ENCODE data around the gene CA14.

Gene CA14

GRCh38 chr1:150271291-150271959 is 13.9 kb downstream of the CA14 start:
- Histone ChIP-seq H3K27me3 (ENCODE audit: insufficient read depth, low read depth, severe bottlenecking) (no peaks in the 10 kb centered on the region), H3K9me3 (ENCODE audit: severe bottlenecking) (no peaks in the 10 kb centered on the region), H3K4me3 (ENCODE audit: low read depth, low read length) (no peak overlapping the region), H3K36me3 (peaks cover 15% of the 10 kb centered on the region), H3K27ac (peak overlapping the region; percentile 31)
- DNase-seq, result peak; percentile 87
- TF ChIP-seq CTCF (IDR thresholded peaks at IDR 0.05; ENCODE audit: low read depth, low read length), result no peak

GRCh38 chr1:150273311-150273710 is 15.7 kb downstream of the CA14 start:
- H3K4me3 ChIP-seq (ENCODE audit: low read depth, low read length), result no peak overlapping the region
- TF ChIP-seq CTCF (IDR thresholded peaks at IDR 0.05; ENCODE audit: low read depth, low read length), result no peak
- DNase-seq, result no peak
- no peaks in the 10 kb centered on the region for H3K36me3 ChIP-seq
- H3K27me3 ChIP-seq (ENCODE audit: insufficient read depth, low read depth, severe bottlenecking), result no peaks in the 10 kb centered on the region
- no peak overlapping the region for H3K27ac ChIP-seq
- H3K9me3 ChIP-seq (ENCODE audit: severe bottlenecking), result no peaks in the 10 kb centered on the region

- Histone ChIP-seq H3K4me3 (ENCODE audit: low read depth, low read length) (no peak overlapping the region), H3K9me3 (ENCODE audit: severe bottlenecking) (no peaks in the 10 kb centered on the region), H3K27ac (no peak overlapping the region), H3K36me3 (no peaks in the 10 kb centered on the region), H3K27me3 (ENCODE audit: insufficient read depth, low read depth, severe bottlenecking) (no peaks in the 10 kb centered on the region)
- no peak for DNase-seq
- TF ChIP-seq CTCF (IDR thresholded peaks at IDR 0.05; ENCODE audit: low read depth, low read length), result no peak
These were observed 22.6 kb downstream of the CA14 start for GRCh38 chr1:150280138-150280707.

GRCh38 chr1:150281221-150281757 is 23.7 kb downstream of the CA14 start:
- TF ChIP-seq CTCF (IDR thresholded peaks at IDR 0.05; ENCODE audit: low read depth, low read length), result peak; percentile 83
- Histone ChIP-seq H3K9me3 (ENCODE audit: severe bottlenecking) (no peaks in the 10 kb centered on the region), H3K27ac (peak overlapping the region; percentile 18; the same call in 1 of the 2 replicates), H3K4me3 (ENCODE audit: low read depth, low read length) (peak overlapping the region; percentile 52), H3K36me3 (no peaks in the 10 kb centered on the region), H3K27me3 (ENCODE audit: insufficient read depth, low read depth, severe bottlenecking) (no peaks in the 10 kb centered on the region)
- DNase-seq, result peak; percentile 88

GRCh38 chr1:150281758-150282557 is 24.4 kb downstream of the CA14 start, which contains the start of gene CIART:
Gene CIART (plus strand): TSS chr1:150282554. CDS start chr1:150283268, 714 bp downstream.
- TF ChIP-seq CTCF (IDR thresholded peaks at IDR 0.05; ENCODE audit: low read depth, low read length), result no peak
- H3K9me3 ChIP-seq (ENCODE audit: severe bottlenecking), result no peaks in the 10 kb centered on the region
- peak; percentile 98 for DNase-seq
- peak within 1 kb of the TSS; percentile 52 for H3K4me3 ChIP-seq (ENCODE audit: low read depth, low read length)
- H3K27ac ChIP-seq, result peak within 1 kb of the TSS; percentile 18; the same call in 1 of the 2 replicates
- no peaks in the 10 kb centered on the region for H3K27me3 ChIP-seq (ENCODE audit: insufficient read depth, low read depth, severe bottlenecking)
- no peaks in the 10 kb centered on the region for H3K36me3 ChIP-seq

Data from WERI-Rb-1 (cell line).